ENCODE measurements around the gene GALR3. TPM values are rescaled to one million over a fixed set of nuclear protein-coding genes. Genes with fewer than 3 reads are reported as not detected.

The GALR3 gene
- total and polyA plus RNA-seq, 4 donors = not detected

GRCh38 chr22:37815593-37815992, 7.6 kb upstream of the GALR3 start:
- no peak overlapping the region for H3K4me3 ChIP-seq (ENCODE audit: low read depth in 1 of 3, low read length in 3 of 3)
- no peak for DNase-seq (ENCODE audit: low spot score)
- no peak overlapping the region for H3K27ac ChIP-seq (ENCODE audit: low read depth in 1 of 2, low read length in 2 of 2)
- no peak for TF ChIP-seq GABPA (IDR thresholded peaks at IDR 0.05 in 1 of 2, conservative IDR thresholded peaks at IDR 0.05 in 1 of 2)
- TF ChIP-seq MAX (IDR thresholded peaks at IDR 0.05) = no peak
- no peak for TF ChIP-seq RAD21 (IDR thresholded peaks at IDR 0.05)
- no peak for TF ChIP-seq RXRA (IDR thresholded peaks at IDR 0.05)
- no peak for TF ChIP-seq FOXA2 (IDR thresholded peaks at IDR 0.05)
- TF ChIP-seq SP1 (IDR thresholded peaks at IDR 0.05) = no peak
- no peak for TF ChIP-seq FOXA1 (IDR thresholded peaks at IDR 0.05)
- TF ChIP-seq HNF4G (IDR thresholded peaks at IDR 0.05) = no peak
- TF ChIP-seq ZBTB33 (IDR thresholded peaks at IDR 0.05) = no peak
- no peak for TF ChIP-seq JUND (IDR thresholded peaks at IDR 0.05)
- no peak for TF ChIP-seq YY1 (IDR thresholded peaks at IDR 0.05)
- TF ChIP-seq HNF4A (conservative IDR thresholded peaks at IDR 0.05) = no peak
- TF ChIP-seq NR2F2 (IDR thresholded peaks at IDR 0.05) = no peak
- no peaks in the 10 kb centered on the region for H3K27me3 ChIP-seq (ENCODE audit: control insufficient read depth in 4 of 4, insufficient read depth in 4 of 4, low read length in 3 of 4)
- no peak overlapping the region for H3K9ac ChIP-seq (ENCODE audit: low read depth in 1 of 2, low read length in 2 of 2)
- 94% methylated on average over 12 of the region's 12 CpGs for WGBS
- peaks cover 0 to 9% (median 2%) of the 10 kb centered on the region in 4 donors for H3K36me3 ChIP-seq (ENCODE audit: control insufficient read depth in 4 of 4, insufficient read depth in 3 of 4, low read depth in 1 of 4, low read length in 3 of 4)
- peaks cover 12 to 42% (median 28%) of the 10 kb centered on the region in 4 donors for H3K4me1 ChIP-seq (ENCODE audit: control insufficient read depth in 4 of 4, insufficient read depth in 4 of 4, low read length in 3 of 4)
- H3K9me3 ChIP-seq (ENCODE audit: control insufficient read depth in 4 of 4, low read length in 3 of 4) = no peaks in the 10 kb centered on the region

- Histone ChIP-seq H3K27ac (ENCODE audit: low read depth in 1 of 2, low read length in 2 of 2) (peak overlapping the region; percentile 21 to 66), H3K4me3 (ENCODE audit: low read depth in 1 of 3, low read length in 3 of 3) (no peak overlapping the region), H3K27me3 (ENCODE audit: control insufficient read depth in 4 of 4, insufficient read depth in 4 of 4, low read length in 3 of 4) (no peaks in the 10 kb centered on the region), H3K9ac (ENCODE audit: low read depth in 1 of 2, low read length in 2 of 2) (no peak overlapping the region), H3K9me3 (ENCODE audit: control insufficient read depth in 4 of 4, low read length in 3 of 4) (no peaks in the 10 kb centered on the region), H3K4me1 (ENCODE audit: control insufficient read depth in 4 of 4, insufficient read depth in 4 of 4, low read length in 3 of 4) (peaks cover 10 to 42% (median 28%) of the 10 kb centered on the region in 4 donors), H3K36me3 (ENCODE audit: control insufficient read depth in 4 of 4, insufficient read depth in 3 of 4, low read depth in 1 of 4, low read length in 3 of 4) (peaks cover 0 to 9% (median 2%) of the 10 kb centered on the region in 4 donors)
- TF ChIP-seq HNF4G (IDR thresholded peaks at IDR 0.05) = peak; percentile 97
- no peak for TF ChIP-seq TAF1 (conservative IDR thresholded peaks at IDR 0.05)
- peak; percentile 99 for TF ChIP-seq HNF4A (conservative IDR thresholded peaks at IDR 0.05)
- no peak for TF ChIP-seq CTCF (IDR thresholded peaks at IDR 0.05; ENCODE audit: low read depth, low read length, missing input control)
- no peak for TF ChIP-seq EGR1 (IDR thresholded peaks at IDR 0.05; ENCODE audit: low read depth in 2 of 2)
- peak; percentile 96 to 98 for TF ChIP-seq RXRA (IDR thresholded peaks at IDR 0.05)
- TF ChIP-seq SP1 (IDR thresholded peaks at IDR 0.05) = peak; percentile 83
- TF ChIP-seq RAD21 (IDR thresholded peaks at IDR 0.05) = peak; percentile 28 to 51
- no peak for TF ChIP-seq GABPA (IDR thresholded peaks at IDR 0.05 in 1 of 2, conservative IDR thresholded peaks at IDR 0.05 in 1 of 2)
- peak; percentile 80 for TF ChIP-seq MAX (IDR thresholded peaks at IDR 0.05)
- no peak for TF ChIP-seq ATF3 (IDR thresholded peaks at IDR 0.05)
- TF ChIP-seq YY1 (IDR thresholded peaks at IDR 0.05) = peak; percentile 51
- TF ChIP-seq FOXA1 (IDR thresholded peaks at IDR 0.05) = no peak
- peak; percentile 40 for TF ChIP-seq REST (IDR thresholded peaks at IDR 0.05)
- peak; percentile 72 for TF ChIP-seq ZBTB33 (IDR thresholded peaks at IDR 0.05)
- TF ChIP-seq NR2F2 (IDR thresholded peaks at IDR 0.05) = peak; percentile 57
- peak; percentile 53 for TF ChIP-seq FOXA2 (IDR thresholded peaks at IDR 0.05)
- TF ChIP-seq JUND (IDR thresholded peaks at IDR 0.05) = peak in 1 of 2 donors; percentile 54
- 51% methylated on average over 23 of the region's 23 CpGs for WGBS
- no peak for DNase-seq (ENCODE audit: low spot score)
These were observed 6.5 kb upstream of the GALR3 start for GRCh38 chr22:37816543-37817180.
